Measurements from ENCODE around the gene PSME4. TPM values are rescaled to one million over a fixed set of nuclear protein-coding genes. Genes with fewer than 3 reads are reported as not detected.

PSME4 gene
- total RNA-seq, 2 donors from 2014 or later: 90.6 to 116 TPM

- Mint-ChIP-seq H3K27ac (peak overlapping the region; percentile 86), H3K27me3 (ENCODE audit: insufficient read depth) (no peaks in the 10 kb centered on the region), H3K4me1 (peaks cover 39% of the 10 kb centered on the region), H3K4me3 (peak overlapping the region; percentile 87), H3K36me3 (ENCODE audit: low read depth) (peaks cover 8% of the 10 kb centered on the region), H3K9me3 (no peaks in the 10 kb centered on the region)
- 0% methylated on average over 18 to 46 of the region's 46 CpGs for WGBS, 2 experiments (ENCODE audit: insufficient coverage in 1 of 2, insufficient read length in 1 of 2)
- Histone ChIP-seq H3K4me3 (ENCODE audit: low read length) (peak overlapping the region; percentile 99), H3K9me3 (ENCODE audit: control insufficient read depth, low read length) (no peaks in the 10 kb centered on the region), H3K36me3 (ENCODE audit: control insufficient read depth, insufficient read depth, low read length) (no peaks in the 10 kb centered on the region), H3K27ac (ENCODE audit: low read depth, low read length) (peak overlapping the region; percentile 90), H3K4me1 (ENCODE audit: control insufficient read depth, insufficient read depth, low read length) (peaks cover 3% of the 10 kb centered on the region), H3K27me3 (ENCODE audit: control insufficient read depth, insufficient read depth, low read length, poor library complexity, severe bottlenecking) (no peaks in the 10 kb centered on the region), H3K9ac (ENCODE audit: extremely low read depth, low read length, poor library complexity, severe bottlenecking) (peak overlapping the region; percentile 97)
- no peak for TF ChIP-seq CTCF (conservative IDR thresholded peaks at IDR 0.05)
- peak; percentile 78 for DNase-seq
These were observed 647 bp downstream of the PSME4 start for GRCh38 chr2:53969968-53970723.

- peak overlapping the region; percentile 99 for H3K4me3 ChIP-seq (ENCODE audit: low read length)
- WGBS, 2 experiments (ENCODE audit: insufficient coverage in 1 of 2, insufficient read length in 1 of 2): 15 to 18% methylated on average over 6 of the region's 6 CpGs
- no peak for DNase-seq
- H3K9ac ChIP-seq (ENCODE audit: extremely low read depth, low read length, poor library complexity, severe bottlenecking): peak overlapping the region; percentile 97
- Mint-ChIP-seq H3K27ac (peak overlapping the region; percentile 86), H3K9me3 (no peaks in the 10 kb centered on the region), H3K4me3 (peak overlapping the region; percentile 87), H3K36me3 (ENCODE audit: low read depth) (peaks cover 5% of the 10 kb centered on the region), H3K27me3 (ENCODE audit: insufficient read depth) (no peaks in the 10 kb centered on the region), H3K4me1 (peaks cover 36% of the 10 kb centered on the region)
- H3K4me1 ChIP-seq (ENCODE audit: control insufficient read depth, insufficient read depth, low read length): peaks cover 3% of the 10 kb centered on the region
- no peaks in the 10 kb centered on the region for H3K36me3 ChIP-seq (ENCODE audit: control insufficient read depth, insufficient read depth, low read length)
- TF ChIP-seq CTCF (conservative IDR thresholded peaks at IDR 0.05): no peak
- no peaks in the 10 kb centered on the region for H3K9me3 ChIP-seq (ENCODE audit: control insufficient read depth, low read length)
- H3K27ac ChIP-seq (ENCODE audit: low read depth, low read length): peak overlapping the region; percentile 90
- H3K27me3 ChIP-seq (ENCODE audit: control insufficient read depth, insufficient read depth, low read length, poor library complexity, severe bottlenecking): no peaks in the 10 kb centered on the region
These were observed 1.4 kb downstream of the PSME4 start for GRCh38 chr2:53969285-53969967.

- WGBS, 2 experiments (ENCODE audit: insufficient coverage in 1 of 2, insufficient read length in 1 of 2): 90 to 92% methylated on average over 6 to 11 of the region's 11 CpGs
- no peaks in the 10 kb centered on the region for H3K27me3 ChIP-seq (ENCODE audit: control insufficient read depth, insufficient read depth, low read length, poor library complexity, severe bottlenecking)
- H3K9ac ChIP-seq (ENCODE audit: extremely low read depth, low read length, poor library complexity, severe bottlenecking): no peak overlapping the region
- Mint-ChIP-seq H3K27me3 (ENCODE audit: insufficient read depth) (no peaks in the 10 kb centered on the region), H3K4me1 (peaks cover 42% of the 10 kb centered on the region), H3K9me3 (no peaks in the 10 kb centered on the region), H3K36me3 (ENCODE audit: low read depth) (peaks cover 5% of the 10 kb centered on the region), H3K4me3 (peak overlapping the region; percentile 4), H3K27ac (peak overlapping the region; percentile 73)
- TF ChIP-seq CTCF (conservative IDR thresholded peaks at IDR 0.05): no peak
- no peak for DNase-seq
- no peak overlapping the region for H3K27ac ChIP-seq (ENCODE audit: low read depth, low read length)
- H3K9me3 ChIP-seq (ENCODE audit: control insufficient read depth, low read length): no peaks in the 10 kb centered on the region
- peaks cover 5% of the 10 kb centered on the region for H3K4me1 ChIP-seq (ENCODE audit: control insufficient read depth, insufficient read depth, low read length)
- peak overlapping the region; percentile 13 for H3K4me3 ChIP-seq (ENCODE audit: low read length)
- H3K36me3 ChIP-seq (ENCODE audit: control insufficient read depth, insufficient read depth, low read length): peaks cover 5% of the 10 kb centered on the region
These were observed 5.7 kb downstream of the PSME4 start for GRCh38 chr2:53964987-53965687.
